Testis (tissue), 2 donors: ENCODE measurements around the gene EXD1.

Experiments
- CTCF ChIP-seq, 3 experiments: fragments of 450-650 bp in 2 of 3; fragments of 200-600 bp in 1 of 3; sonication (generic) in 1 of 3; IDR thresholded peaks; one replicate each; pipeline ENCODE4 v1.5.1; 2016 to 2019; ENCODE audit warnings: antibody characterized with exemption in 3 of 3, mild to moderate bottlenecking in 2 of 3, moderate library complexity in 1 of 3
- POLR2A ChIP-seq: fragments of 450-650 bp; IDR thresholded peaks from one replicate; pipeline ENCODE4 v1.6.1; 2017; ENCODE audit warnings: antibody characterized with exemption, mild to moderate bottlenecking, moderate library complexity

GRCh38 chr15:41194444-41194843, 36.1 kb downstream of the EXD1 start:
- TF ChIP-seq POLR2A (no peak), CTCF (IDR thresholded peaks at IDR 0.05) (no peak)
